ENCODE measurements around the gene ZNF750.

GRCh38 chr17:82798752-82799151, 41.1 kb downstream of the ZNF750 start:
- TF ChIP-seq REST (IDR thresholded peaks at IDR 0.05; ENCODE audit: insufficient read depth in 1 of 2, low read depth in 2 of 2, low read length in 1 of 2) (no peak), TCF7L2 (IDR thresholded peaks at IDR 0.05; ENCODE audit: low read depth, low read length) (no peak)

All from Panc1 (cell line).